ENCODE data around the gene FLNB. TPM values are rescaled to one million over a fixed set of nuclear protein-coding genes. Genes with fewer than 3 reads are reported as not detected.

Gene FLNB
- total RNA-seq, 4 donors from 2014 or later: 265 to 345 (median 277) TPM

GRCh38 chr3:58164906-58165821, 156.9 kb downstream of the FLNB start:
- WGBS, 2 donors: 36 to 41% methylated on average over 14 to 15 of the region's 16 CpGs
- peaks cover 0 to 66% (median 32%) of the 10 kb centered on the region in 4 donors for H3K4me1 ChIP-seq
- H3K36me3 ChIP-seq: peaks cover 0 to 34% (median 4%) of the 10 kb centered on the region in 3 donors
- no peak overlapping the region for H3K4me3 ChIP-seq
- H3K9me3 ChIP-seq: no peaks in the 10 kb centered on the region
- no peaks in the 10 kb centered on the region for H3K27me3 ChIP-seq
- no peak for DNase-seq (ENCODE audit: low spot score in 2 of 2)
- peak overlapping the region; percentile 41 to 87 (median 66) for H3K27ac ChIP-seq
- TF ChIP-seq EP300 (IDR thresholded peaks at IDR 0.05): no peak
- no peak for TF ChIP-seq POLR2A (IDR thresholded peaks at IDR 0.05)
- TF ChIP-seq, protein P1, sequence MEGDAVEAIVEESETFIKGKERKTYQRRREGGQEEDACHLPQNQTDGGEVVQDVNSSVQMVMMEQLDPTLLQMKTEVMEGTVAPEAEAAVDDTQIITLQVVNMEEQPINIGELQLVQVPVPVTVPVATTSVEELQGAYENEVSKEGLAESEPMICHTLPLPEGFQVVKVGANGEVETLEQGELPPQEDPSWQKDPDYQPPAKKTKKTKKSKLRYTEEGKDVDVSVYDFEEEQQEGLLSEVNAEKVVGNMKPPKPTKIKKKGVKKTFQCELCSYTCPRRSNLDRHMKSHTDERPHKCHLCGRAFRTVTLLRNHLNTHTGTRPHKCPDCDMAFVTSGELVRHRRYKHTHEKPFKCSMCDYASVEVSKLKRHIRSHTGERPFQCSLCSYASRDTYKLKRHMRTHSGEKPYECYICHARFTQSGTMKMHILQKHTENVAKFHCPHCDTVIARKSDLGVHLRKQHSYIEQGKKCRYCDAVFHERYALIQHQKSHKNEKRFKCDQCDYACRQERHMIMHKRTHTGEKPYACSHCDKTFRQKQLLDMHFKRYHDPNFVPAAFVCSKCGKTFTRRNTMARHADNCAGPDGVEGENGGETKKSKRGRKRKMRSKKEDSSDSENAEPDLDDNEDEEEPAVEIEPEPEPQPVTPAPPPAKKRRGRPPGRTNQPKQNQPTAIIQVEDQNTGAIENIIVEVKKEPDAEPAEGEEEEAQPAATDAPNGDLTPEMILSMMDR (IDR thresholded peaks at IDR 0.05): no peak

DNA sequence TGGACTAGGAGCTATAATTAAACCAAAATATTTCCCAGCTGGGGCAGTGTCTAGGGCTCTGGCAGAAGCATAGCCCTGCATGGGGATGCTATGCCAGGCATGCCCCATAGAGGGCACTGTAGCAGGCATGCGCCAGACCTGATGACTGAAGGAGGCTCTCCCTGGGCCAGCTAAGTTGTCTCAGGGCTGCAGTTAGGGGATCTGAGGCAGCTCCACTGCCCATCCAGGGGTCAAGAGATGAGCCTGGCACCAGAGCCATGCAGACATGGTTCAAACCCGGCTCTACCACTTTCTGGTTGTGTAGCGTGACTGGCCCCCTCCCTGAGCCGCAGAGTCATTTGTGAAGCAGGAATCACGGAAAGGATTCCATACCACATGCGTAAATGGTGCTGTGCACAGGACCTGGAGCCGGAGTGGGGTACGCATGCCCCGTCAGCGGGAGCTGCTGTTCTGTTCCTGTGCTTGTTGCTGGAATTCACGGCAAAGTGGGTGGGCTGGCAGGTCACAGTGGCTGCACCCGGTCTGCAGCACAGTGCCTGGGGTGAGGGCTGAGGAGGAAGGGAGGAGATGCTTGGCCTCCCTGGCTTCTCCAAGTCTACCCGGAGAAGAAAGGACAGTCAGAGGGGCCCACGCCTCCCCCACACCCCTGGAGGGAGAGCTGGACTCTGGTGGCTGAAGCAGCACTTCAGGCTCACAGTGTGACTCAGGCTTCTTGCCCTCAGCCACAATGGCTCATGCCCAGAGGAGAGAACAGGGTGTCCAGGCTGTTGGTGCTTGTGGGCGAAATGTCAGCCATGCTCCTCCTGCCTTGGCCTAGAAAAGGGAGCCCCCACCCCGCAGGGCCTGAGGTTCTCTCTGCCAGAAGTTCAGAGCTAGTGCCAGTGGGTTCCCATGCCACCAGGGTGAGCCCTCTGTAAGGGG, 159.5 kb downstream of the FLNB start:
- peaks cover 0 to 60% (median 27%) of the 10 kb centered on the region in 4 donors for H3K4me1 ChIP-seq
- no peak overlapping the region for H3K4me3 ChIP-seq
- no peaks in the 10 kb centered on the region for H3K27me3 ChIP-seq
- peak overlapping the region; percentile 44 to 87 (median 78) for H3K27ac ChIP-seq
- H3K9me3 ChIP-seq: no peaks in the 10 kb centered on the region
- TF ChIP-seq, protein P1 (IDR thresholded peaks at IDR 0.05): peak; percentile 81 to 90 (median 85)
- TF ChIP-seq POLR2A (IDR thresholded peaks at IDR 0.05) (peak in 1 of 2 donors; percentile 27), EP300 (IDR thresholded peaks at IDR 0.05) (peak in 1 of 2 donors; percentile 84)
- 43 to 62% methylated on average over 12 to 14 of the region's 16 CpGs for whole genome bisulfite sequencing, 2 donors
- DNase-seq (ENCODE audit: low spot score in 2 of 2): peak; percentile 50 to 52
- H3K36me3 ChIP-seq: peaks cover 0 to 30% (median 4%) of the 10 kb centered on the region in 3 donors

DNA sequence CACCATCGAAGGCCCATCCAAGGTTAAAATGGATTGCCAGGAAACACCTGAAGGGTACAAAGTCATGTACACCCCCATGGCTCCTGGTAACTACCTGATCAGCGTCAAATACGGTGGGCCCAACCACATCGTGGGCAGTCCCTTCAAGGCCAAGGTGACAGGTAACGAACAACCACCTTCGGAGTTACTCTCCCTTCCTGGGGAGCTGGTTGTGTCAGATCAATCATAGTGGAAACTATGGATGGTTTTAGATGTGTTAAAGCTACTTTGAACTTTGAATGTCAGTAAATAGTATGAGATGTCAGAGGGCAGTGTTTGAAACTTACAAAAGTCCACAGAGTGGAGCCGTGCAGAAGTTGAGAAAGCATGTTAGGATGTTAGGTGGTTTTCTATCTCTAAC, 160.3 kb downstream of the FLNB start:
- DNase-seq (ENCODE audit: low spot score in 2 of 2): no peak
- Histone ChIP-seq H3K9me3 (no peaks in the 10 kb centered on the region), H3K4me3 (no peak overlapping the region), H3K36me3 (peaks cover 0 to 30% (median 4%) of the 10 kb centered on the region in 3 donors), H3K27me3 (no peaks in the 10 kb centered on the region), H3K4me1 (peaks cover 0 to 60% (median 28%) of the 10 kb centered on the region in 4 donors), H3K27ac (peak overlapping the region; percentile 44 to 87 (median 72))
- TF ChIP-seq, protein P1 (IDR thresholded peaks at IDR 0.05): no peak
- no peak for TF ChIP-seq POLR2A (IDR thresholded peaks at IDR 0.05)
- no peak for TF ChIP-seq EP300 (IDR thresholded peaks at IDR 0.05)
- 76 to 90% methylated on average over 7 of the region's 7 CpGs for WGBS, 2 donors

- H3K27ac ChIP-seq: peak overlapping the region; percentile 40 to 87 (median 72)
- no peaks in the 10 kb centered on the region for H3K9me3 ChIP-seq
These were observed 161.1 kb downstream of the FLNB start for GRCh38 chr3:58169371-58169770.

More at GRCh38 chr3:58169371-58169770, 161.1 kb downstream of the FLNB start:
- no peaks in the 10 kb centered on the region for H3K27me3 ChIP-seq
- H3K4me1 ChIP-seq: peaks cover 0 to 59% (median 24%) of the 10 kb centered on the region in 4 donors
- H3K4me3 ChIP-seq: no peak overlapping the region
- no peak for TF ChIP-seq EP300 (IDR thresholded peaks at IDR 0.05)
- TF ChIP-seq, protein P1 (IDR thresholded peaks at IDR 0.05): no peak
- no peak for TF ChIP-seq POLR2A (IDR thresholded peaks at IDR 0.05)
- no peak for DNase-seq (ENCODE audit: low spot score in 2 of 2)
- WGBS, 2 donors: 90 to 91% methylated on average over 9 of the region's 9 CpGs
- H3K36me3 ChIP-seq: peaks cover 0 to 30% (median 4%) of the 10 kb centered on the region in 3 donors
